CD4-positive, alpha-beta T cell treated with Interferon alpha-2 for 1 hour (primary cell): ENCODE data around the gene JPT2.
A peak's percentile ranks its signal among the peaks of the same experiment; 100 is the strongest.

Experiments used
- DNase-seq, 2 donors: peaks; one replicate each; pipeline ENCODE4 v3.0.0-alpha.2; 2020 to 2022

The JPT2 gene, protein sequence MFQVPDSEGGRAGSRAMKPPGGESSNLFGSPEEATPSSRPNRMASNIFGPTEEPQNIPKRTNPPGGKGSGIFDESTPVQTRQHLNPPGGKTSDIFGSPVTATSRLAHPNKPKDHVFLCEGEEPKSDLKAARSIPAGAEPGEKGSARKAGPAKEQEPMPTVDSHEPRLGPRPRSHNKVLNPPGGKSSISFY

DNA sequence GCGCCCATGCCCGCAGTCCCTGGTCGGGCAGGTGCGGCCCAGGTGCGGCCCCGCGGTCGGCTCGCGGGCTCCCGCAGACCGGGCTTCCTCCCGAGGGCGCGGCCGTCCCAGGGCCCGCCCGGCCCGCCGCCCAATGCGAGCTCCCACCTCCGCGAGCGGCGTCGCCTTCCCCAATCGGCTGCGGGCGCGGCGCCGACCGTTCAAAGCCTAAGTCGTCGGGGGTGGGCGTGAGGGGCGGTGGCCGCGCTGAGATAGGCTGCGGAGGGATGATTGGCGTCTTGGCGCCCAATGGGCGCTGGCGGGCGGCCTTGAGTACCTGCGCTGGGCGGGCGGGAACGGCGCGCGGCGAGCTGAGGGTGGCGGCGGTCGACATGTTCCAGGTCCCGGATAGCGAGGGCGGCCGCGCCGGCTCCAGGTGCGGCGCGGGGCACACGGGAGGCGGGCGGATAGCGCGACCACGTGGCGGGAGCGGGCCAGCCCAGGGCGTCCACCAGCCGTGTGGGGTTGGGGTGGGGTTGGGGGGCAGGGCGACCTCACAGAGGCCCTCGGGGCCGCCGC, at the start of gene JPT2:
Gene JPT2, plus strand, starts transcription at position 338 of the 558 bp plus-strand sequence. Its CDS starts 34 bp downstream, at position 372.
- DNase-seq, result peak; percentile 92 to 95

DNA sequence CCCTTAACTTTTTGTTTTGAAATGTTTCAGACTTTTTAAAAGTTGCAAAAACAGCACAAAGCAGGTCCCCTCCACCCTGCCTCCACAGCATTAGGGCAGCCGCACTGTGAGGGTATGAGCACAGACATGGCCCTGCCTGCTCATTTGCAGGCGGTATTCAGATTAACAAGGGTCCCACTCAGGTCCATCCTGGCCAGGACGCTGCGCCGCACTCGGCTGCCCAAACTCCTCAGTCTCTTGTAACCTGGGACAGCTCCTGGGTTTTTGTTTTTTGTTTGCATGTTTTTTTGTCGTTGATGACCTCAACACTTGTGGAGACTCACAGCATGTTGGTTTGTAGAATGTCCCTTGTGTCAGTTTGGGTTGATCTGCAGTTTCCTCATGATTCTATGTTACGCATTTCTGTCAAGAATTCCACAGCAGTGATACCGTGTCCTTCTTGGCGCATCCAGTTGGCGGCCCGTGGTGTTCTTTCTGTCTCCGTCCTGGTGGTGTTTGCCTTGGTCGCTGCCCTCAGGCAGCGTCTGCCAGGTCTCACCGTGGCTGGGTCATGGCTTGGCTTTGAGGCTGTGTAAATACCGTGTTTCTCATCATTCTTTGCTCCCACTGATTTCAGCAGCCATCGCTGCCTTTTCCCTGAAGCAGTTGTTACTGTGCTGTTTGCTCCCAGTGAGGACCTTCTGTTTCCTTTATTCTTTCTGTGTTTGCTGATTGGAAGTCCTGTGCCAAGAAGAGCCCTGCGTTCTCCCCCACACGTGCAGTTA, 47.4 kb upstream of the JPT2 start:
- DNase-seq, result no peak

DNA sequence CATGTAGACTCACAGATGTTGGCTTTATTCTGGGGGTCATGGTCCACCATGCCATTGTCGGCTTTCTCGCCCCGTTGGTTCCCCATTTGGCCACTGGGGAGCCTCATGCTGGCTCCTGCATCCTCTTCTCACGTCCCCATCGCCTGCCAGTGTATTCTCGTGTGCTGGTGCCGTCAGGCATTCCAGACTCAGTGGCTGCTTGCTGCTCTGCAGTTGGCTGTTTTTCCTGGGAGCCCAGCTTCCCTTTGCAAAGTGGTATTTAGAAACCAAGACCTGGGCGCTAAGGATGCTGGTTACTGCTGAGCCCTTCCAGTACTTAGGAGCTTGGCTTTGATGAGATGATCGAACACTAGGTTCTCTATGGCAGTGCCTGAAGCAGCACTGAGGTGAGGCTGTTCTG, 46.8 kb upstream of the JPT2 start:
- no peak for DNase-seq

DNA sequence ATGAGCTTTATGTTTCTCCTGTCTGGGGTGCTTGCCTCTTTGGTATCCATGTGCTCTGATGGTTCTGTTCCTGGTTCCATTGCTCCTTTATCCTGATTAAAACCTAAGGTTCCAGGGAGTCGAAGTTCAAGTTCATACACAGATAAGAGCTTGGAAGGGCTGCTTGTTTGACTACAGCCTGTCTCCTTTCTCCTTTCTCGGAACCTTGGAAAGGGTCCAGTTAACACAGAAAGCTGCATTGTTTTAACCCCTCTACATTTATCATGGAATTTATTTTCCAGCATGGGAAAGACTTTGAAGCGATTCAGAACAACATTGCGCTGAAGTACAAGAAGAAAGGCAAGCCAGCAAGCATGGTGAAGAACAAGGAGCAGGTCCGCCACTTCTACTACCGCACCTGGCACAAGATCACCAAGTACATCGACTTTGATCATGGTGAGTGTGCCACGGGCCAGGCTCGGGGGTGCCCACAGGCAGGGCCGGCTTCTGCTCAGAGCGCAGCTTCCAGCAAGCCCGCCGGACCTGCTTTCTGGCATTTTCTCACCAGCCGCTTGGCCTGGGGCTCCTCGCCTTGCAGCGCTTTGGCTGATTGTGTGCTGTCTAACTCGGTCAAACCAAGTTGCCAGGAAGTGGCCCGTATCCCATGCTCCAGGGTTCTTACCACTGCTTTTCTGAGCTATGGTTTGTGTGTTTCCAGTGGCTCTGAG, 46.0 kb upstream of the JPT2 start:
- no peak for DNase-seq

- DNase-seq, result no peak
Measured at GRCh38 chr16:1632638-1632970, 45.5 kb upstream of the JPT2 start.

DNA sequence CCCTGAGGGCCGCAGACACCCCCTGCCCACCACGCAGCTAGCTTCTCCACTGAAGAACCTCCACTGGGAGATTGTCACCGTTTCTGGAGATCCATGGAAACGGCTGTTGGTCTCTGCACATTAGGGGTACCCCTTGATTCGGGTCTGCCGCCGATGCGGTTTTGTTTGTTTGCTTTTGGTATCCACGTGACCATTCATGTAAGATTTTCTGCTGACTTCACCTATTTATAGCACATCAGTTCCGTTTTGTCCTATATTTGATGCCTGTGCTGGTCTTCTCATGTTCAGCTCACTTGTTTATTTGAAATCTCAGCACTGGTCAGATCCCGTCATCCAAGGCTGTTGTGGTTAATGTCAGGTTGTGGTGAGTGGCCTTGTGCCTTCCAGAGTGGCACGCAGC, 44.8 kb upstream of the JPT2 start:
- DNase-seq, result no peak

DNA sequence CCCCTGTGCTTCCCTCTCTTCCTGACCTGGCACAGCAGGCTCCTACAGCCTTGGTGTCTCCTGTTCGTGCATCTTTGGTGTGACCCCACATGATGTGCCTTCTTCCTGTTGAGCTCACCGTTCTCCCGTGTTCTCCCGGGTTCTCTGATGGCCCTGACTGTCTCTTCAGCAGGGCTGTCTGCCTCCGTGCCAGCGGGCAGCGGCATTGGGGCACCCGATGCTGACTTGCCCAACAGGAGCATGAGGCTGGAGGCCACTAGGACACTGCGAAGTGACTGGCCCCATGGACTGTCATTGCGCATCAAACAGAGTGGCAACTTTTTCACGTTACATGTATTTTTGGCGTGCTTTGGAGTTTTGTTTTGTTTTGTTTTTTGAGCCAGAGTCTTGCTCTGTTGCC, 43.5 kb upstream of the JPT2 start:
- DNase-seq, result no peak

- no peak for DNase-seq
Measured at GRCh38 chr16:1635070-1635469, 43.0 kb upstream of the JPT2 start.

GRCh38 chr16:1637526-1637925, 40.6 kb upstream of the JPT2 start:
- peak in 1 of 2 donors; percentile 8 for DNase-seq

DNA sequence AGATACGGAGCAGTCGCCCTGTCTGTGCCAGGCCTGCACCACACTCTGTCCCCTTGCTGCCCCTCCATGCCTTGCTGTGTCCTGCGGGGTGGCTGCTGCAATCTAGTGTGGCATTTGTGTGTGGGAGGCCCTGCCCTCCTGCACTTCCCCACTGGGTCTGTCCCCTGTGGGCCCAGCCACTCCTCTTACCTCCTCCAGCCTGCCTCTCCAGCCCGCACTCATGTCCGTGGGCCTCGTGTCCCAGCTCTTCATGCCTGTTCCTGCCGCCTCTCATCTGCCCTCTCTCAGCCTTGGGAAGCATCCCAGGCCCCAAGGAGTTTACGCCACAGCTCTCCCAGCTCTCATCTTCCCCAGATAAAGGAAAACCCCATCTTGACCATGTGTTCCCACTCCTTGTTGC, 39.3 kb upstream of the JPT2 start:
- no peak for DNase-seq

- DNase-seq, result no peak
Measured at GRCh38 chr16:1639282-1639681, 38.8 kb upstream of the JPT2 start.

- no peak for DNase-seq
Measured at GRCh38 chr16:1639860-1640259, 38.2 kb upstream of the JPT2 start.

DNA sequence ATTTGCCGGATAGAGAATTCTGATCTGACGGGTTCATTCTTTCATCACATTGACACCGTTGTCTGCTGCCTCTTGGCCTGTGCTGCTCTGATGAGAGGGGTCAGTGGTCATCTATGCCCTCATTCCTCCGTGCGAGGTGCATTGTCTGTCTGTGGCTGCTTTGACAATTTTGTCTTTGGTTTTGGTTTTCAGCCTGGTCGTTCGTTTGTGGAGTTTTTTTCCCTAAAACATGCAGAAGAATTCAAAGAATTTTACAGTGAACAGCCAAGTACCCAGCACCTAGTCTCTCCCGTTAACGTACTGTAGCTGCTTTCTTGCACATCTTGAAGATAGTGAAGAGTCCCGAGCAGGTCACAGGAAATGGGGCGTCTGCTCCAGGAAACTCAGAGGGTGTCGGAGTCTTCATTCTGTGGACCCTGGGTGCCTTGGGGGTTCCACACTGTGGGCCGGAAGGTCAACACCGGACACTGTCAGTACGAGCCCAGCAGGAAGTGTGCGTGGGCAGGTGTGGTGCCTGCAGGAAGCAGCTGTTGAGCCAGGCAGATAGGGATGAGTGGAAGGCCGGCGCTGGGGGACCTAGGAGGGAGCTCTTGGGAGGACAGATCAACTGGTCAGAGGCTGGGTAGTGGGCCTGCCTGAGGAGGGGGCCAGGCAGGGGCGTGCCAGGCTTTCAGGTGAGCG, 37.7 kb upstream of the JPT2 start:
- DNase-seq, result no peak

DNA sequence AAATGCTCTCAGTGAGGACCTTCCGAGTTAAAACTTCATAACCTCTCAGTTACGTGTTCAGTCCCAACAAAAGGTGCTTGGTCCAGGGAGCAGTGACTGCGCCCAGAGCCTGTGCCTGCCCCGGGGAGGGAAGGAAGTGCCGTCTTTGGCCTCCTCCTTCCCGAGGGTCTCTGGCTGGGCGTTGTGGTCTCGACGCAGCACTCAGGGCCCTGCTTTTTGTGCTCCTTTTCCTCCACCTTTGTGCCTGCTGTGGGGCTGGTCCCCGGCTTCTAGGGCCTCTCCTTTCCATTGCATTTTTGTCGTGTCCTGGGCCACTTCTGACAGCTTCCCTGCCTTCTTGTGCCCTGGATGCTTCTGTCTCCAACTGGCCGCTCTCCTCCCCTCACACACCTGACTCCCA, 36.8 kb upstream of the JPT2 start:
- no peak for DNase-seq

DNA sequence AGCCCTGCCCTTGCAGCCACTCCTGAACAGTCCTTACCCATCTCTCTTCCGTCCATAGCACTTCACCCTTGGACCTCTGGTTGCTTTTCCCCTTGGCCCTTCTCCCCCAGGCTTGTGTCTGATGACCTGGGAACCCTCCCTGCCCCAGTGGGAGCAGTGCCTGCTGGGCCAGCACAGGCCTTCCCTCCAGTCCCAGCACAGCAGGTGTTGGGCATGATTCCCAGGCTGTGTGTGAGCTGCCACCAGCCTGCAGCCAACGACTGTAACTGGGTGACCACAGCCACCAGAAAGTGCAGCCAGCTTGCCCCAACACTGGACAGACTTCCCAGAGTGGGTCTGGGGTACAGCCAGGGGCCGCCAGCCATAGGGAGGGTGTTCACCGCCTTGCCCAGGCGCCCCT, 35.9 kb upstream of the JPT2 start:
- no peak for DNase-seq

- no peak for DNase-seq
Measured at GRCh38 chr16:1642753-1643152, 35.3 kb upstream of the JPT2 start.

DNA sequence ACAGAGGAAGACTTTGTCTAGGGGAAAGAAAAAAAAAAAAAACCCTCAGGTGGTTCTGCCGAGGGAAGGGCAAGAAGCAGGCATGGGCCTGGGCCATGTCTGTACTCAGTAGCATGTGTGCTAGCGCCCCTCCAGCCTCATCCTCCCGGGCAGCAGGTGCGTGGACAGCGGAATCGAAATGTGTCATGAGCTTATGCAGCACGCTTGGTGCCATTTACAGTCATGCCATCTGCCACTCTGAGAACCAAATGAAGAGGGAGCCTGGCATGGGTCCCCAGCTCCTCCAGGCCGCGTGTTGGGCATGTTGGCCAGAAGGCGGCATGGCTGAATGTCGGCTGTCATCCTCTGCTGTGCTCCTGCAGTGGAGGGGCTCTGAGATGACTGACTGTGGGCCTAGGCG, 34.6 kb upstream of the JPT2 start:
- DNase-seq, result no peak

DNA sequence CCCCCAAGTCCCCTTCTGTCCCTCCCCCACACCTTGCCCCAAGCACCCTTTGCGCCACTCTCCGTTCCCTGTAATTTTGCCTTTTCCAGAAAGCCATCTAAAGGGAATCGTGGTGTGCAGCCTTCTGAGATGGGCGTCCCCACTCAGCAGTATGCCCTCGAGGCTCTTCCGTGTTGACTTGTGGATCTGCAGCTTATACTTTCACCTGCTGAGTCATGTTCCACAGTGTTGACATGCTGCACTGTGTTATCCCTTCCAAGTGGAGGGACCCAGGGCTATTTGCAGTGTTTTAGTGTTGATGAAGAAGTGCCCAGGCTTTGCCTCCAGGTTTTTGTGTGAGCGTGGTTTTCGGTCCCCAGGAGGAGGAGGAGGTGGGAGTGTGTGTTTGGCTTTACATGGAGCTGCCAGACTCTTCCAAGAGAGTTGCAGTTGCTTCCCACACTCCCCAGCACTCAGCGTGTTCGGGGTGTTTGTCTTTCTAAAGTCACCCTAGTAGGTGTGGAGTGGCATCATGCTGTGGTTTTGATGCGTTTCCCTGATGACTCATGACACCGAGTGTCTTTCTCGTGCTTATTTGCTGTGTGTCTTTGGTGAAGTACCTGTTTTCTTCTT, 32.1 kb upstream of the JPT2 start:
- peak in 1 of 2 donors; percentile 22 for DNase-seq

- DNase-seq, result no peak
Measured at GRCh38 chr16:1647856-1648255, 30.2 kb upstream of the JPT2 start.

- DNase-seq, result no peak
Measured at GRCh38 chr16:1650131-1650530, 27.9 kb upstream of the JPT2 start.

- DNase-seq, result no peak
Measured at GRCh38 chr16:1651094-1651973, 26.7 kb upstream of the JPT2 start.

GRCh38 chr16:1651974-1652312, 26.1 kb upstream of the JPT2 start:
- no peak for DNase-seq
